H9 (cell line): ENCODE data around the gene GPR176. TPM values are rescaled to one million over a fixed set of nuclear protein-coding genes. Genes with fewer than 3 reads are reported as not detected.

Experiments used
- DNase-seq: peaks from one replicate; pipeline ENCODE4 v3.0.0-alpha.2; 2017
- H2AFZ ChIP-seq: one replicate; pipeline ENCODE4 v1.6.1; 2013; ENCODE audit warnings: mild to moderate bottlenecking, low read length, control low read depth, moderate library complexity
- H2AK5ac ChIP-seq: 2 replicates; pipeline ENCODE4 v1.6.1; 2013; ENCODE audit warnings: low read length, control low read depth, mixed read lengths; ENCODE audit not compliant: insufficient read length
- H2BK120ac ChIP-seq: one replicate; pipeline ENCODE4 v1.6.1; 2013; ENCODE audit warnings: low read depth, mild to moderate bottlenecking, low read length, control low read depth, inconsistent platforms; ENCODE audit not compliant: poor library complexity, severe bottlenecking
- H2BK12ac ChIP-seq: 2 replicates; pipeline ENCODE4 v1.6.1; 2013; ENCODE audit warnings: low read length, control low read depth, mixed read lengths, low read depth; ENCODE audit not compliant: insufficient read length
- H2BK15ac ChIP-seq: 2 replicates; pipeline ENCODE4 v1.6.1; 2013; ENCODE audit warnings: low read depth, low read length, control low read depth
- H2BK20ac ChIP-seq: one replicate; pipeline ENCODE4 v1.6.1; 2013; ENCODE audit warnings: low read depth, mild to moderate bottlenecking, low read length, control low read depth, inconsistent platforms; ENCODE audit not compliant: poor library complexity, severe bottlenecking
- H2BK5ac ChIP-seq: 2 replicates; pipeline ENCODE4 v1.6.1; 2013; ENCODE audit warnings: low read length, control low read depth, mixed read lengths; ENCODE audit not compliant: insufficient read length
- H3K14ac ChIP-seq: 2 replicates; pipeline ENCODE4 v1.6.1; 2013; ENCODE audit warnings: low read length, control low read depth; ENCODE audit not compliant: insufficient read depth
- H3K18ac ChIP-seq: 2 replicates; pipeline ENCODE4 v1.6.1; 2013; ENCODE audit warnings: low read depth, mild to moderate bottlenecking, mixed read lengths, low read length, control low read depth; ENCODE audit not compliant: insufficient read length
- H3K23ac ChIP-seq: 2 replicates; pipeline ENCODE4 v1.6.1; 2013; ENCODE audit warnings: low read length, control low read depth, mixed read lengths, low read depth; ENCODE audit not compliant: insufficient read length
- H3K23me2 ChIP-seq: 2 replicates; pipeline ENCODE4 v1.6.1; 2013; ENCODE audit warnings: low read depth, mild to moderate bottlenecking, mixed read lengths, low read length, control low read depth; ENCODE audit not compliant: insufficient read length, poor library complexity, severe bottlenecking
- H3K27ac ChIP-seq: 2 replicates; pipeline ENCODE4 v1.5.1; 2013; ENCODE audit warnings: low read length, control low read depth, mixed read lengths, low read depth; ENCODE audit not compliant: insufficient read length
- H3K27me3 ChIP-seq: 2 replicates; pipeline ENCODE4 v1.6.1; 2013; ENCODE audit warnings: low read length, control low read depth, inconsistent platforms; ENCODE audit not compliant: insufficient read depth
- H3K4ac ChIP-seq: 2 replicates; pipeline ENCODE4 v1.6.1; 2013; ENCODE audit warnings: low read depth, mild to moderate bottlenecking, control low read depth, inconsistent platforms, low read length, moderate library complexity
- H3K4me1 ChIP-seq: 2 replicates; pipeline ENCODE4 v1.6.1; 2013; ENCODE audit warnings: low read length, control low read depth, inconsistent platforms; ENCODE audit not compliant: insufficient read depth
- H3K4me2 ChIP-seq: 2 replicates; pipeline ENCODE4 v1.6.1; 2013; ENCODE audit warnings: low read length, control low read depth, mixed read lengths; ENCODE audit not compliant: insufficient read length, insufficient read depth
- H3K56ac ChIP-seq: 2 replicates; pipeline ENCODE4 v1.6.1; 2013; ENCODE audit warnings: low read depth, mild to moderate bottlenecking, mixed read lengths, low read length, control low read depth; ENCODE audit not compliant: insufficient read length
- H3K79me1 ChIP-seq: 2 replicates; pipeline ENCODE4 v1.6.1; 2013; ENCODE audit warnings: low read depth, mild to moderate bottlenecking, moderate library complexity, low read length, control low read depth, inconsistent platforms; ENCODE audit not compliant: insufficient read depth, poor library complexity, severe bottlenecking
- H3K79me2 ChIP-seq: 2 replicates; pipeline ENCODE4 v1.6.1; 2013; ENCODE audit warnings: low read length, control low read depth, inconsistent platforms; ENCODE audit not compliant: insufficient read depth
- H3K9ac ChIP-seq: 2 replicates; pipeline ENCODE4 v1.6.1; 2013; ENCODE audit warnings: low read length, control low read depth, mixed read lengths; ENCODE audit not compliant: insufficient read length; ENCODE audit errors: extremely low read depth
- H3K9me3 ChIP-seq: one replicate; pipeline ENCODE4 v1.6.1; 2013; ENCODE audit warnings: low read depth, low read length, inconsistent platforms; ENCODE audit not compliant: control insufficient read depth
- H3T11ph ChIP-seq: one replicate; pipeline ENCODE4 v1.6.1; 2013; ENCODE audit warnings: mild to moderate bottlenecking, low read length, control low read depth, inconsistent platforms
- H4K20me1 ChIP-seq: one replicate; pipeline ENCODE4 v1.6.1; 2013; ENCODE audit not compliant: control insufficient read depth, insufficient read length, insufficient read depth
- H4K5ac ChIP-seq: 2 replicates; pipeline ENCODE4 v1.6.1; 2013; ENCODE audit warnings: low read depth, mild to moderate bottlenecking, mixed read lengths, low read length, control low read depth; ENCODE audit not compliant: insufficient read length
- H4K8ac ChIP-seq: replicated peaks from 2 replicates; pipeline ENCODE4 v1.6.1; 2013; ENCODE audit warnings: low read length, control low read depth, mixed read lengths, low read depth; ENCODE audit not compliant: insufficient read length
- H4K91ac ChIP-seq: 2 replicates; pipeline ENCODE4 v1.6.1; 2013; ENCODE audit warnings: low read depth, mild to moderate bottlenecking, moderate library complexity, mixed read lengths, low read length, control low read depth; ENCODE audit not compliant: insufficient read length
- H3K27ac Mint-ChIP-seq, 3 experiments: 2 replicates in 2 of 3; 3 replicates in 1 of 3; pipeline ENCODE4 v1.8.0; 2020 to 2021; ENCODE audit warnings: mixed read lengths in 3 of 3, mild to moderate bottlenecking in 1 of 3, moderate library complexity in 1 of 3
- H3K27me3 Mint-ChIP-seq: 2 replicates; pipeline ENCODE4 v1.8.0; 2021; ENCODE audit warnings: low read depth, mild to moderate bottlenecking, moderate library complexity, mixed read lengths
- H3K36me3 Mint-ChIP-seq, 3 experiments: 2 replicates in 2 of 3; 3 replicates in 1 of 3; pipeline ENCODE4 v1.8.0; 2020 to 2021; ENCODE audit warnings: low read depth in 3 of 3, mixed read lengths in 3 of 3; ENCODE audit not compliant: insufficient read depth in 1 of 3
- H3K4me1 Mint-ChIP-seq, 2 experiments: 2 replicates each; pipeline ENCODE4 v1.8.0; 2020; ENCODE audit warnings: mixed read lengths in 2 of 2
- H3K4me3 Mint-ChIP-seq, 2 experiments: 2 replicates in 1 of 2; 3 replicates in 1 of 2; pipeline ENCODE4 v1.8.0; 2020 to 2021; ENCODE audit warnings: mild to moderate bottlenecking in 2 of 2, mixed read lengths in 2 of 2, moderate library complexity in 1 of 2
- H3K9me3 Mint-ChIP-seq, 2 experiments: 2 replicates in 1 of 2; 3 replicates in 1 of 2; pipeline ENCODE4 v1.8.0; 2020; ENCODE audit warnings: mild to moderate bottlenecking in 2 of 2, mixed read lengths in 2 of 2, moderate library complexity in 1 of 2
- WGBS: extraction: QIAGEN DNeasy Blood & Tissue Kit; methylation state at CpG from one replicate; pipeline ENCODE4 v1.1.7; 2013; ENCODE audit warnings: missing lambda C conversion rate, low lambda C conversion rate, mixed read lengths; ENCODE audit not compliant: insufficient read length; ENCODE audit errors: extremely low coverage; 5-methylcytosine and 5-hydroxymethylcytosine counted together
- total RNA-seq: library from RNA; stranded (reverse); gene quantifications from 2 replicates; pipeline ENCODE4 v1.2.1, GENCODE V29; 2021
- TF ChIP-seq, protein P1 (sequence below): fragments of 200-600 bp; sonication (generic); conservative IDR thresholded peaks from 3 replicates; pipeline ENCODE4 v1.8.0; 2021; ENCODE audit warnings: antibody characterized with exemption, mild to moderate bottlenecking

GPR176 gene
- total RNA-seq, 1 experiment from 2014 or later = 132 TPM

DNA sequence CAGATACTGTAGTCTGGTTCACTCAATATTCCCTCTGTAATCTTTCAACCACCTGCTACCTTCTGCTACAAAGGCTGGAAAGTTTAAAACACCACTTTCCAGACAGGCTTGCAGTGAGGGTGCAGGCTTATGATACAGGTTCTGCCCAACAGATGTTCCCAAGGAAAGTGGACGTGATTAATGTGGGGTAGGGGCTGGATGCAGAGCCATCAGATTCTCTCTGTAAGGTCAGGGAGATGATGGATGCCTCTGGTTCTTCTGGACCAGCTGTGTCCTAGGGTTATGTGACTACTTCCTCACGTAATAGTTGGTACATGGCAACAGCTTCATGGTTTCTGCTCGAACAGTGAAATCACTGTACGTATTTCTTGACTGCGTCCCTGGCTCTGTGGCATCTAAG lies 11.1 kb downstream of the GPR176 start:
- TF ChIP-seq, protein P1, sequence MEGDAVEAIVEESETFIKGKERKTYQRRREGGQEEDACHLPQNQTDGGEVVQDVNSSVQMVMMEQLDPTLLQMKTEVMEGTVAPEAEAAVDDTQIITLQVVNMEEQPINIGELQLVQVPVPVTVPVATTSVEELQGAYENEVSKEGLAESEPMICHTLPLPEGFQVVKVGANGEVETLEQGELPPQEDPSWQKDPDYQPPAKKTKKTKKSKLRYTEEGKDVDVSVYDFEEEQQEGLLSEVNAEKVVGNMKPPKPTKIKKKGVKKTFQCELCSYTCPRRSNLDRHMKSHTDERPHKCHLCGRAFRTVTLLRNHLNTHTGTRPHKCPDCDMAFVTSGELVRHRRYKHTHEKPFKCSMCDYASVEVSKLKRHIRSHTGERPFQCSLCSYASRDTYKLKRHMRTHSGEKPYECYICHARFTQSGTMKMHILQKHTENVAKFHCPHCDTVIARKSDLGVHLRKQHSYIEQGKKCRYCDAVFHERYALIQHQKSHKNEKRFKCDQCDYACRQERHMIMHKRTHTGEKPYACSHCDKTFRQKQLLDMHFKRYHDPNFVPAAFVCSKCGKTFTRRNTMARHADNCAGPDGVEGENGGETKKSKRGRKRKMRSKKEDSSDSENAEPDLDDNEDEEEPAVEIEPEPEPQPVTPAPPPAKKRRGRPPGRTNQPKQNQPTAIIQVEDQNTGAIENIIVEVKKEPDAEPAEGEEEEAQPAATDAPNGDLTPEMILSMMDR = no peak
- WGBS = no CpG with 5 or more reads among the region's 5 CpGs
- peaks cover 4% of the 10 kb centered on the region for H4K20me1 ChIP-seq
- H3K79me1 ChIP-seq = no peaks in the 10 kb centered on the region
- no peak overlapping the region for H3K56ac ChIP-seq
- no peak overlapping the region for H4K8ac ChIP-seq
- Mint-ChIP-seq H3K36me3 (peaks cover 14 to 40% (median 26%) of the 10 kb centered on the region in 3 experiments), H3K4me1 (peaks cover 83 to 88% of the 10 kb centered on the region in 2 experiments), H3K27ac (peak overlapping the region; percentile 13 to 66 (median 53); a peak in 4 of 7 replicates), H3K9me3 (no peaks in the 10 kb centered on the region), H3K4me3 (no peak overlapping the region), H3K27me3 (no peaks in the 10 kb centered on the region)
- no peak overlapping the region for H3K18ac ChIP-seq
- H3K27ac ChIP-seq = no peak overlapping the region
- no peak overlapping the region for H2BK120ac ChIP-seq
- no peak overlapping the region for H2BK5ac ChIP-seq
- no peak overlapping the region for H4K5ac ChIP-seq
- H2AK5ac ChIP-seq = no peak overlapping the region
- no peak for DNase-seq
- H3K27me3 ChIP-seq = no peaks in the 10 kb centered on the region
- peaks cover 36% of the 10 kb centered on the region for H3K4me1 ChIP-seq
- H3K23ac ChIP-seq = no peak overlapping the region
- H3K79me2 ChIP-seq = peaks cover 64% of the 10 kb centered on the region; the same call in 1 of the 2 replicates
- no peak overlapping the region for H4K91ac ChIP-seq
- no peak overlapping the region for H2BK20ac ChIP-seq
- no peak overlapping the region for H2BK12ac ChIP-seq
- no peak overlapping the region for H3K4ac ChIP-seq
- H2BK15ac ChIP-seq = no peak overlapping the region
- H3K9me3 ChIP-seq = no peaks in the 10 kb centered on the region
- no peak overlapping the region for H3T11ph ChIP-seq
- H3K23me2 ChIP-seq = no peaks in the 10 kb centered on the region
- no peak overlapping the region for H3K9ac ChIP-seq
- no peak overlapping the region for H3K4me2 ChIP-seq
- no peak overlapping the region for H2AFZ ChIP-seq
- H3K14ac ChIP-seq = no peak overlapping the region
